ENCODE measurements around the gene CELSR1.

DNA sequence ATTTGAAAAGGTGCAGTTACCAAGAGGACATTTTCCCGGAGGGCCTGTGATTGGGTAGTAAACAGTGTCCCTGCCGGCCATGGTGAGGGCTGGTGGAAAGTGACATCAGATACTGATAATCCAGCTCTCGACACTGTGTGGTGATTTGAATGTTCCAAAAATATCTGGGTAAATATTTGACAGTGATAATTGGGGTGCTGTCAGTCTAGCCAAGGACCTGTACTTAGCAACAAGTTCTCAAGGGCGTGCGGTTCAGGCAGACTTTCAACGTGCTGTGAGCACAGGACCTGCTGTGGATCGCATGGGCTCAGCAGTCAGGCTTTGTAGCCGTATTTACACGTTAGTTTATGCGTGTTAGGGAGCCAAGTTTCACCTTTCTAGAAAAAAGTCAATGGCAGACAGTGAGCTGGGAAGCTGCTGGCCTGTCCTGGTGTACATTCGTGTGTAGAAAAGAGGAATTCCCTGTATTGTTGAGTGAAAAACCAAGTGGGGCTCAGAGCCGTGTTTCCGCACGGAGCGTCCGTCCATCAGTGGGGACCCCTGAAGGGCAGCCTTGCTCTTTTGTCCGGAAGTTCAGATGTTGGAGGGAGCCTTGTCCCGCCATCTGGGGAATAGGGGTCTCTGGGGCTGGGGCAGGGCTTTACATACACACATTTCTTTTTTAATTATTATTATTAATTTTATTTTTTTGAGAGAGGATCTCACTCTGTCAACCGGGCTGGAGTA lies 190.6 kb downstream of the CELSR1 start:
- TF ChIP-seq, protein P1, sequence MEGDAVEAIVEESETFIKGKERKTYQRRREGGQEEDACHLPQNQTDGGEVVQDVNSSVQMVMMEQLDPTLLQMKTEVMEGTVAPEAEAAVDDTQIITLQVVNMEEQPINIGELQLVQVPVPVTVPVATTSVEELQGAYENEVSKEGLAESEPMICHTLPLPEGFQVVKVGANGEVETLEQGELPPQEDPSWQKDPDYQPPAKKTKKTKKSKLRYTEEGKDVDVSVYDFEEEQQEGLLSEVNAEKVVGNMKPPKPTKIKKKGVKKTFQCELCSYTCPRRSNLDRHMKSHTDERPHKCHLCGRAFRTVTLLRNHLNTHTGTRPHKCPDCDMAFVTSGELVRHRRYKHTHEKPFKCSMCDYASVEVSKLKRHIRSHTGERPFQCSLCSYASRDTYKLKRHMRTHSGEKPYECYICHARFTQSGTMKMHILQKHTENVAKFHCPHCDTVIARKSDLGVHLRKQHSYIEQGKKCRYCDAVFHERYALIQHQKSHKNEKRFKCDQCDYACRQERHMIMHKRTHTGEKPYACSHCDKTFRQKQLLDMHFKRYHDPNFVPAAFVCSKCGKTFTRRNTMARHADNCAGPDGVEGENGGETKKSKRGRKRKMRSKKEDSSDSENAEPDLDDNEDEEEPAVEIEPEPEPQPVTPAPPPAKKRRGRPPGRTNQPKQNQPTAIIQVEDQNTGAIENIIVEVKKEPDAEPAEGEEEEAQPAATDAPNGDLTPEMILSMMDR (IDR thresholded peaks at IDR 0.05 in 2 of 3, conservative IDR thresholded peaks at IDR 0.05 in 1 of 3; ENCODE audit: borderline replicate concordance in 1 of 3, insufficient read depth in 1 of 3, low read depth in 2 of 3, low read length in 2 of 3): no peak
- no peak for TF ChIP-seq TCF7L2 (IDR thresholded peaks at IDR 0.05; ENCODE audit: borderline replicate concordance, extremely low read depth, insufficient read depth, insufficient read length)
- TF ChIP-seq SIN3A (IDR thresholded peaks at IDR 0.05; ENCODE audit: low read depth): no peak
- TF ChIP-seq, protein P2, sequence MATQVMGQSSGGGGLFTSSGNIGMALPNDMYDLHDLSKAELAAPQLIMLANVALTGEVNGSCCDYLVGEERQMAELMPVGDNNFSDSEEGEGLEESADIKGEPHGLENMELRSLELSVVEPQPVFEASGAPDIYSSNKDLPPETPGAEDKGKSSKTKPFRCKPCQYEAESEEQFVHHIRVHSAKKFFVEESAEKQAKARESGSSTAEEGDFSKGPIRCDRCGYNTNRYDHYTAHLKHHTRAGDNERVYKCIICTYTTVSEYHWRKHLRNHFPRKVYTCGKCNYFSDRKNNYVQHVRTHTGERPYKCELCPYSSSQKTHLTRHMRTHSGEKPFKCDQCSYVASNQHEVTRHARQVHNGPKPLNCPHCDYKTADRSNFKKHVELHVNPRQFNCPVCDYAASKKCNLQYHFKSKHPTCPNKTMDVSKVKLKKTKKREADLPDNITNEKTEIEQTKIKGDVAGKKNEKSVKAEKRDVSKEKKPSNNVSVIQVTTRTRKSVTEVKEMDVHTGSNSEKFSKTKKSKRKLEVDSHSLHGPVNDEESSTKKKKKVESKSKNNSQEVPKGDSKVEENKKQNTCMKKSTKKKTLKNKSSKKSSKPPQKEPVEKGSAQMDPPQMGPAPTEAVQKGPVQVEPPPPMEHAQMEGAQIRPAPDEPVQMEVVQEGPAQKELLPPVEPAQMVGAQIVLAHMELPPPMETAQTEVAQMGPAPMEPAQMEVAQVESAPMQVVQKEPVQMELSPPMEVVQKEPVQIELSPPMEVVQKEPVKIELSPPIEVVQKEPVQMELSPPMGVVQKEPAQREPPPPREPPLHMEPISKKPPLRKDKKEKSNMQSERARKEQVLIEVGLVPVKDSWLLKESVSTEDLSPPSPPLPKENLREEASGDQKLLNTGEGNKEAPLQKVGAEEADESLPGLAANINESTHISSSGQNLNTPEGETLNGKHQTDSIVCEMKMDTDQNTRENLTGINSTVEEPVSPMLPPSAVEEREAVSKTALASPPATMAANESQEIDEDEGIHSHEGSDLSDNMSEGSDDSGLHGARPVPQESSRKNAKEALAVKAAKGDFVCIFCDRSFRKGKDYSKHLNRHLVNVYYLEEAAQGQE (IDR thresholded peaks at IDR 0.05; ENCODE audit: low read depth): no peak
- TF ChIP-seq RAD21 (IDR thresholded peaks at IDR 0.05; ENCODE audit: low read depth): no peak
- TF ChIP-seq YY1 (IDR thresholded peaks at IDR 0.05; ENCODE audit: extremely low read depth, insufficient replicate concordance, low read depth, low read length): no peak
- TF ChIP-seq EZH2phosphoT487 (IDR thresholded peaks at IDR 0.05; ENCODE audit: borderline replicate concordance): no peak
- no peak for TF ChIP-seq EZH2 (IDR thresholded peaks at IDR 0.05)
- TF ChIP-seq SP1 (IDR thresholded peaks at IDR 0.05; ENCODE audit: low read depth): no peak
- TF ChIP-seq, protein P3, sequence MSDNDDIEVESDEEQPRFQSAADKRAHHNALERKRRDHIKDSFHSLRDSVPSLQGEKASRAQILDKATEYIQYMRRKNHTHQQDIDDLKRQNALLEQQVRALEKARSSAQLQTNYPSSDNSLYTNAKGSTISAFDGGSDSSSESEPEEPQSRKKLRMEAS (IDR thresholded peaks at IDR 0.05): no peak
- no peak for TF ChIP-seq CBX3 (IDR thresholded peaks at IDR 0.05; ENCODE audit: low read depth)
- no peak for TF ChIP-seq POLR2A (IDR thresholded peaks at IDR 0.05; ENCODE audit: borderline replicate concordance, extremely low read depth, insufficient read depth, insufficient read length)
